ENCODE results near the gene C2CD4C. TPM values are rescaled to one million over a fixed set of nuclear protein-coding genes. Genes with fewer than 3 reads are reported as not detected.

The C2CD4C gene
- total and polyA plus RNA-seq, 2 donors: 0.38 to 0.59 TPM

GRCh38 chr19:419721-420515, 11.0 kb upstream of the C2CD4C start:
- Histone ChIP-seq H3K4me1 (ENCODE audit: control insufficient read depth in 2 of 2, insufficient read depth in 2 of 2, low read length in 2 of 2) (no peaks in the 10 kb centered on the region), H3K27ac (ENCODE audit: low read depth in 1 of 2, low read length in 1 of 2) (no peak overlapping the region), H3K9me3 (ENCODE audit: control insufficient read depth in 2 of 2, insufficient read depth in 1 of 2, low read length in 1 of 2) (peaks cover 2 to 13% of the 10 kb centered on the region in 2 donors), H3K27me3 (ENCODE audit: control insufficient read depth in 2 of 2, insufficient read depth in 1 of 2, low read length in 1 of 2) (peaks cover 0 to 6% of the 10 kb centered on the region in 2 donors), H3K4me3 (ENCODE audit: low read length in 2 of 2) (no peak overlapping the region), H3K36me3 (ENCODE audit: control insufficient read depth in 2 of 2, insufficient read depth in 2 of 2, low read length in 1 of 2) (no peaks in the 10 kb centered on the region)
- 89% methylated on average over 31 of the region's 31 CpGs for WGBS
- DNase-seq (ENCODE audit: low read depth in 6 of 9, low spot score in 9 of 9): no peak

GRCh38 chr19:418761-419671, 10.1 kb upstream of the C2CD4C start:
- Histone ChIP-seq H3K27me3 (ENCODE audit: control insufficient read depth in 2 of 2, insufficient read depth in 1 of 2, low read length in 1 of 2) (peaks cover 0 to 6% of the 10 kb centered on the region in 2 donors), H3K27ac (ENCODE audit: low read depth in 1 of 2, low read length in 1 of 2) (no peak overlapping the region), H3K4me1 (ENCODE audit: control insufficient read depth in 2 of 2, insufficient read depth in 2 of 2, low read length in 2 of 2) (no peaks in the 10 kb centered on the region), H3K4me3 (ENCODE audit: low read length in 2 of 2) (no peak overlapping the region), H3K36me3 (ENCODE audit: control insufficient read depth in 2 of 2, insufficient read depth in 2 of 2, low read length in 1 of 2) (no peaks in the 10 kb centered on the region), H3K9me3 (ENCODE audit: control insufficient read depth in 2 of 2, insufficient read depth in 1 of 2, low read length in 1 of 2) (peaks cover 0 to 15% of the 10 kb centered on the region in 2 donors)
- 80% methylated on average over 51 of the region's 51 CpGs for WGBS
- no peak for DNase-seq (ENCODE audit: low read depth in 6 of 9, low spot score in 9 of 9)

- H3K4me3 ChIP-seq (ENCODE audit: low read length in 2 of 2): no peak overlapping the region
- 84% methylated on average over 14 of the region's 14 CpGs for WGBS
Measured at GRCh38 chr19:416416-416815, 7.5 kb upstream of the C2CD4C start.

GRCh38 chr19:415292-415691, 6.3 kb upstream of the C2CD4C start:
- Histone ChIP-seq H3K36me3 (ENCODE audit: control insufficient read depth in 2 of 2, insufficient read depth in 2 of 2, low read length in 1 of 2) (no peaks in the 10 kb centered on the region), H3K27ac (ENCODE audit: low read depth in 1 of 2, low read length in 1 of 2) (no peak overlapping the region), H3K27me3 (ENCODE audit: control insufficient read depth in 2 of 2, insufficient read depth in 1 of 2, low read length in 1 of 2) (peaks cover 0 to 11% of the 10 kb centered on the region in 2 donors), H3K4me1 (ENCODE audit: control insufficient read depth in 2 of 2, insufficient read depth in 2 of 2, low read length in 2 of 2) (no peaks in the 10 kb centered on the region), H3K4me3 (ENCODE audit: low read length in 2 of 2) (no peak overlapping the region), H3K9me3 (ENCODE audit: control insufficient read depth in 2 of 2, insufficient read depth in 1 of 2, low read length in 1 of 2) (peaks cover 0 to 44% of the 10 kb centered on the region in 2 donors)
- DNase-seq (ENCODE audit: low read depth in 6 of 9, low spot score in 9 of 9): no peak
- WGBS: 100% methylated on average over 1 of the region's 1 CpG

More at GRCh38 chr19:416416-416815, 7.5 kb upstream of the C2CD4C start:
- peaks cover 0 to 6% of the 10 kb centered on the region in 2 donors for H3K27me3 ChIP-seq (ENCODE audit: control insufficient read depth in 2 of 2, insufficient read depth in 1 of 2, low read length in 1 of 2)
- no peak for DNase-seq (ENCODE audit: low read depth in 6 of 9, low spot score in 9 of 9)
- H3K36me3 ChIP-seq (ENCODE audit: control insufficient read depth in 2 of 2, insufficient read depth in 2 of 2, low read length in 1 of 2): no peaks in the 10 kb centered on the region
- H3K27ac ChIP-seq (ENCODE audit: low read depth in 1 of 2, low read length in 1 of 2): no peak overlapping the region
- peaks cover 0 to 33% of the 10 kb centered on the region in 2 donors for H3K9me3 ChIP-seq (ENCODE audit: control insufficient read depth in 2 of 2, insufficient read depth in 1 of 2, low read length in 1 of 2)
- H3K4me1 ChIP-seq (ENCODE audit: control insufficient read depth in 2 of 2, insufficient read depth in 2 of 2, low read length in 2 of 2): no peaks in the 10 kb centered on the region

- Histone ChIP-seq H3K27me3 (ENCODE audit: control insufficient read depth in 2 of 2, insufficient read depth in 1 of 2, low read length in 1 of 2) (peaks cover 9 to 24% of the 10 kb centered on the region in 2 donors), H3K4me1 (ENCODE audit: control insufficient read depth in 2 of 2, insufficient read depth in 2 of 2, low read length in 2 of 2) (peaks cover under 1 to 3% of the 10 kb centered on the region in 2 donors)
- no peak for DNase-seq (ENCODE audit: low read depth in 6 of 9, low spot score in 9 of 9)
Measured at GRCh38 chr19:413756-414420, 4.9 kb upstream of the C2CD4C start.

GRCh38 chr19:412356-413355, 3.7 kb upstream of the C2CD4C start:
- no peaks in the 10 kb centered on the region for H3K36me3 ChIP-seq (ENCODE audit: control insufficient read depth in 2 of 2, insufficient read depth in 2 of 2, low read length in 1 of 2)
- no peak overlapping the region for H3K27ac ChIP-seq (ENCODE audit: low read depth in 1 of 2, low read length in 1 of 2)
- H3K27me3 ChIP-seq (ENCODE audit: control insufficient read depth in 2 of 2, insufficient read depth in 1 of 2, low read length in 1 of 2): peaks cover 19 to 30% of the 10 kb centered on the region in 2 donors
- H3K9me3 ChIP-seq (ENCODE audit: control insufficient read depth in 2 of 2, insufficient read depth in 1 of 2, low read length in 1 of 2): peaks cover 0 to 40% of the 10 kb centered on the region in 2 donors
- no peak overlapping the region for H3K4me3 ChIP-seq (ENCODE audit: low read length in 2 of 2)
- no peak for DNase-seq (ENCODE audit: low read depth in 6 of 9, low spot score in 9 of 9)
- WGBS: 64% methylated on average over 36 of the region's 36 CpGs
- peaks cover 5% of the 10 kb centered on the region in 2 donors for H3K4me1 ChIP-seq (ENCODE audit: control insufficient read depth in 2 of 2, insufficient read depth in 2 of 2, low read length in 2 of 2)

More at GRCh38 chr19:413756-414420, 4.9 kb upstream of the C2CD4C start:
- Histone ChIP-seq H3K27ac (ENCODE audit: low read depth in 1 of 2, low read length in 1 of 2) (no peak overlapping the region), H3K4me3 (ENCODE audit: low read length in 2 of 2) (no peak overlapping the region), H3K36me3 (ENCODE audit: control insufficient read depth in 2 of 2, insufficient read depth in 2 of 2, low read length in 1 of 2) (no peaks in the 10 kb centered on the region), H3K9me3 (ENCODE audit: control insufficient read depth in 2 of 2, insufficient read depth in 1 of 2, low read length in 1 of 2) (peaks cover 0 to 40% of the 10 kb centered on the region in 2 donors)
- WGBS: 92% methylated on average over 15 of the region's 15 CpGs

- H3K27me3 ChIP-seq (ENCODE audit: control insufficient read depth in 2 of 2, insufficient read depth in 1 of 2, low read length in 1 of 2): peaks cover 26 to 36% of the 10 kb centered on the region in 2 donors
- DNase-seq (ENCODE audit: low read depth in 6 of 9, low spot score in 9 of 9): no peak
- H3K4me1 ChIP-seq (ENCODE audit: control insufficient read depth in 2 of 2, insufficient read depth in 2 of 2, low read length in 2 of 2): peaks cover 5% of the 10 kb centered on the region in 2 donors
- no peak overlapping the region for H3K27ac ChIP-seq (ENCODE audit: low read depth in 1 of 2, low read length in 1 of 2)
- no peaks in the 10 kb centered on the region for H3K36me3 ChIP-seq (ENCODE audit: control insufficient read depth in 2 of 2, insufficient read depth in 2 of 2, low read length in 1 of 2)
- H3K4me3 ChIP-seq (ENCODE audit: low read length in 2 of 2): no peak overlapping the region
- peaks cover 0 to 40% of the 10 kb centered on the region in 2 donors for H3K9me3 ChIP-seq (ENCODE audit: control insufficient read depth in 2 of 2, insufficient read depth in 1 of 2, low read length in 1 of 2)
- WGBS: 73% methylated on average over 13 of the region's 13 CpGs
Measured at GRCh38 chr19:411723-412355, 2.9 kb upstream of the C2CD4C start.
